Lower leg skin (tissue), 3 donors: ENCODE results near the gene NPC1.

Source experiments
- POLR2A ChIP-seq, 2 donors: fragments of 450-650 bp; IDR thresholded peaks; one replicate each; pipeline ENCODE4 v1.6.1; 2016 to 2017; ENCODE audit warnings: antibody characterized with exemption in 2 of 2, mild to moderate bottlenecking in 1 of 2, moderate library complexity in 1 of 2
- TF ChIP-seq, protein P1 (sequence below), 3 donors: fragments of 450-650 bp; IDR thresholded peaks; one replicate each; pipeline ENCODE4 v1.5.1; 2016; ENCODE audit warnings: antibody characterized with exemption in 3 of 3, mild to moderate bottlenecking in 3 of 3, moderate library complexity in 2 of 3

DNA sequence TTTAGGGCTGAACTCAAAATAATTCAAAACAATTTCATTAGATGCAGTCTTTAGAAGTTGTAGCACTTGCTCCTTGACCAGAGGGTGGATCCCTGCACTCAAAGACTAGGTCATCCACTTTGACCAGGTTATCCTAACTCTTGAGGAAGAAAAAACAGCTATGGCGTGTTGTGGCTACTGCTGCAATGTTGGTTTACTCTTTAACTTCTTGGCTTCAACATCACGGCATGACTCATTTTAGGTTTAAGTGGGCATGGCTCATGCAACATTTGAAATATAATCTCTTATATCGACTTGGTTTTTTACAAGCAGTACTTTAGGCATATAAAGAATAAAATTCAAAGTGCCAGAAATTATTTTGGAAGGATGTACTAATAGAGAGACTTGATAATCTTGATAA, 41.0 kb upstream of the NPC1 start:
- TF ChIP-seq, protein P1, sequence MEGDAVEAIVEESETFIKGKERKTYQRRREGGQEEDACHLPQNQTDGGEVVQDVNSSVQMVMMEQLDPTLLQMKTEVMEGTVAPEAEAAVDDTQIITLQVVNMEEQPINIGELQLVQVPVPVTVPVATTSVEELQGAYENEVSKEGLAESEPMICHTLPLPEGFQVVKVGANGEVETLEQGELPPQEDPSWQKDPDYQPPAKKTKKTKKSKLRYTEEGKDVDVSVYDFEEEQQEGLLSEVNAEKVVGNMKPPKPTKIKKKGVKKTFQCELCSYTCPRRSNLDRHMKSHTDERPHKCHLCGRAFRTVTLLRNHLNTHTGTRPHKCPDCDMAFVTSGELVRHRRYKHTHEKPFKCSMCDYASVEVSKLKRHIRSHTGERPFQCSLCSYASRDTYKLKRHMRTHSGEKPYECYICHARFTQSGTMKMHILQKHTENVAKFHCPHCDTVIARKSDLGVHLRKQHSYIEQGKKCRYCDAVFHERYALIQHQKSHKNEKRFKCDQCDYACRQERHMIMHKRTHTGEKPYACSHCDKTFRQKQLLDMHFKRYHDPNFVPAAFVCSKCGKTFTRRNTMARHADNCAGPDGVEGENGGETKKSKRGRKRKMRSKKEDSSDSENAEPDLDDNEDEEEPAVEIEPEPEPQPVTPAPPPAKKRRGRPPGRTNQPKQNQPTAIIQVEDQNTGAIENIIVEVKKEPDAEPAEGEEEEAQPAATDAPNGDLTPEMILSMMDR (IDR thresholded peaks at IDR 0.05), result no peak
- no peak for TF ChIP-seq POLR2A (IDR thresholded peaks at IDR 0.05)
